OCI-LY7 (cell line): ENCODE results near the gene METRN. TPM values are rescaled to one million over a fixed set of nuclear protein-coding genes. Genes with fewer than 3 reads are reported as not detected.
"Not testable (repeated sequence)": the region's sequence is repeated elsewhere in the genome, so short reads cannot be mapped to it uniquely, and the experiment has no call there.

Source experiments
- BruUV-seq: library from RNA; stranded (reverse); fragments of 400-500 nt; replicated peaks from 2 replicates; lab custom pipeline; 2021; lab: Mats Ljungman, UMichigan
- CTCF ChIA-PET: fragments of 300-600 bp; sonication (Branson Sonifier 250); formaldehyde crosslinking; loops from one replicate; lab custom pipeline; 2022; ENCODE audit warnings: antibody characterized with exemption; ENCODE audit not compliant: unreplicated experiment; lab: Charles Lee
- POLR2A ChIA-PET: fragments of 300-600 bp; sonication (Branson Sonifier 250); formaldehyde crosslinking; loops from one replicate; lab custom pipeline; 2022; ENCODE audit warnings: antibody characterized with exemption; lab: Charles Lee
- DNase-seq: peaks from one replicate; pipeline ENCODE4 v3.0.0-alpha.2; 2015; ENCODE audit warnings: low spot score
- H2AFZ ChIP-seq: fragments of 200-600 bp; sonication (generic), shearing (Covaris generic); 2 replicates; pipeline ENCODE4 v1.6.1; 2014; ENCODE audit warnings: mild to moderate bottlenecking, antibody characterized with exemption, low read length, moderate library complexity
- H3K27ac ChIP-seq: fragments of 200-600 bp; sonication (generic); 2 replicates; pipeline ENCODE4 v1.5.1; 2014; ENCODE audit warnings: mixed run types, low read depth, mild to moderate bottlenecking, moderate library complexity, low read length, inconsistent platforms; ENCODE audit not compliant: poor library complexity, severe bottlenecking
- H3K36me3 ChIP-seq: fragments of 200-600 bp; sonication (generic); 2 replicates; pipeline ENCODE4 v1.6.1; 2014; ENCODE audit warnings: mild to moderate bottlenecking, antibody characterized with exemption, low read length, moderate library complexity, mixed read lengths; ENCODE audit not compliant: insufficient read depth
- H3K4me1 ChIP-seq: fragments of 200-600 bp; sonication (generic); 2 replicates; pipeline ENCODE4 v1.5.1; 2014; ENCODE audit warnings: mild to moderate bottlenecking, low read length; ENCODE audit not compliant: insufficient read depth, poor library complexity, severe bottlenecking
- H3K4me2 ChIP-seq: fragments of 200-600 bp; sonication (generic); 2 replicates; pipeline ENCODE4 v1.6.1; 2014; ENCODE audit warnings: mild to moderate bottlenecking, low read length
- H3K4me3 ChIP-seq: fragments of 200-600 bp; sonication (generic); 2 replicates; pipeline ENCODE4 v1.5.1; 2014; ENCODE audit warnings: mild to moderate bottlenecking, low read depth, low read length; ENCODE audit not compliant: poor library complexity, severe bottlenecking
- H3K79me2 ChIP-seq: fragments of 200-600 bp; sonication (generic); 2 replicates; pipeline ENCODE4 v1.6.1; 2016; ENCODE audit warnings: low read depth, mild to moderate bottlenecking, low read length, moderate library complexity, mixed read lengths; ENCODE audit not compliant: insufficient read depth
- H3K9me2 ChIP-seq: fragments of 200-600 bp; sonication (generic); 2 replicates; pipeline ENCODE4 v1.6.1; 2016; ENCODE audit warnings: mild to moderate bottlenecking, low read length, mixed read lengths; ENCODE audit not compliant: insufficient read depth
- H3K9me3 ChIP-seq: fragments of 200-600 bp; sonication (generic); 2 replicates; pipeline ENCODE4 v1.6.1; 2014; ENCODE audit warnings: mild to moderate bottlenecking, mixed run types, low read length, mixed read lengths
- H4K20me1 ChIP-seq: fragments of 200-600 bp; sonication (generic); 2 replicates; pipeline ENCODE4 v1.6.1; 2014; ENCODE audit warnings: mild to moderate bottlenecking, antibody characterized with exemption, low read length, moderate library complexity, mixed read lengths; ENCODE audit not compliant: insufficient read depth
- EZH2phosphoT487 ChIP-seq: fragments of 200-600 bp; sonication (generic); IDR thresholded peaks from 2 replicates; pipeline ENCODE4 v1.6.1; 2018; ENCODE audit warnings: low read depth, borderline replicate concordance, mild to moderate bottlenecking, mixed run types, antibody characterized with exemption, low read length, moderate library complexity, mixed read lengths
- intact Hi-C: fragments of 100-400 bp; cut with micrococcal nuclease; formaldehyde crosslinking; loops from one replicate; pipeline ENCODE4 v1.10.0; 2022; ENCODE audit not compliant: unreplicated experiment
- total RNA-seq, 2 experiments: library from RNA; depleted of rRNA in 1 of 2; stranded (reverse); fragments of >200 nt in 1 of 2; shearing (Covaris generic) in 1 of 2; gene quantifications; 2 replicates each; pipeline ENCODE4 v1.2.3, GENCODE V29; 2014 to 2022
- TF ChIP-seq, protein P1 (sequence below): fragments of 200-600 bp; sonication (generic); conservative IDR thresholded peaks from 2 replicates; pipeline ENCODE4 v1.5.1; 2014; ENCODE audit warnings: mild to moderate bottlenecking, antibody characterized with exemption, low read length, moderate library complexity, mixed read lengths

METRN gene
- total RNA-seq, 2 experiments from 2014 or later: 14.4 to 15.9 TPM

DNA sequence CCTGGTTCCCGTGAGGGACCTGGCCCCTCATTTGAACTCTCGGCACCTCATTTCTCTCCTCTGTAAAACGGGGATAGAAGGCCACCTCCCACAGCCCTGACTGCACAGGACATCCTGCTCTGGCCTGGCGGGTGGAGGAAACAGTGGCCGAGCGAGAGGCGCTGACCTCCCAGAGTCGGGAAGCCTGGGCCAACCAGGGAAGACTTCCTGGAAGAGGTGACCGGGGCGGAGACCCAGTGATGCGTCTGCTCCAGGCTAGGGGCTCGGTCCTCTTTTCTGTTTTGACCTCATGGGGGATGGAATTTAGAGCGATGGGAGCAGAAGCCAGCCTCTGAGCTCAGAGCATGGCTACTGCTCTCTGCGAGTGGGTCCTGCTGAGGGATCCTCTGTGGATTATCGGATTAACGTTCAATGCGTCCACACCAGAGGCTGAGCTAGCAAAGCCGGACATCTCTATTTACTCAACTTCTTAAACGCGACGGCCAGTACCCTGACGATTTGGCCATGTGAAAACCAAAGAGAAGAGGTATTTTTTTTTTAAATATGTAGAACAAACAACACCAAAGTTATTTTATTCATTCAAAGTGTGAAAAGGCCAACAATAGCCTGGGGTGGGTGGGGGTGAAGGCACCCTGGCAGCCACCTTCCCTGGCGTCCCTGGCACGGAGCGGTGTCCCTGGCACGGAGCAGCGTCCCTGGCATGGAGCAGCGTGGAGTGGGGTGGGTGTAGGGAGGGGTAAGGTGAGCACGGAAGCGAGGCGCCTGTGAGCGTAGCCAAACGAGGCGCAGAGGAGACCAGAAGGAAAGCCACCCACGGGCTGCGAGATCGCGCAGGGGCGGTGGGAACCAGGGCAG lies 36.5 kb downstream of the METRN start:
- no peak for TF ChIP-seq EZH2phosphoT487
- TF ChIP-seq, protein P1, sequence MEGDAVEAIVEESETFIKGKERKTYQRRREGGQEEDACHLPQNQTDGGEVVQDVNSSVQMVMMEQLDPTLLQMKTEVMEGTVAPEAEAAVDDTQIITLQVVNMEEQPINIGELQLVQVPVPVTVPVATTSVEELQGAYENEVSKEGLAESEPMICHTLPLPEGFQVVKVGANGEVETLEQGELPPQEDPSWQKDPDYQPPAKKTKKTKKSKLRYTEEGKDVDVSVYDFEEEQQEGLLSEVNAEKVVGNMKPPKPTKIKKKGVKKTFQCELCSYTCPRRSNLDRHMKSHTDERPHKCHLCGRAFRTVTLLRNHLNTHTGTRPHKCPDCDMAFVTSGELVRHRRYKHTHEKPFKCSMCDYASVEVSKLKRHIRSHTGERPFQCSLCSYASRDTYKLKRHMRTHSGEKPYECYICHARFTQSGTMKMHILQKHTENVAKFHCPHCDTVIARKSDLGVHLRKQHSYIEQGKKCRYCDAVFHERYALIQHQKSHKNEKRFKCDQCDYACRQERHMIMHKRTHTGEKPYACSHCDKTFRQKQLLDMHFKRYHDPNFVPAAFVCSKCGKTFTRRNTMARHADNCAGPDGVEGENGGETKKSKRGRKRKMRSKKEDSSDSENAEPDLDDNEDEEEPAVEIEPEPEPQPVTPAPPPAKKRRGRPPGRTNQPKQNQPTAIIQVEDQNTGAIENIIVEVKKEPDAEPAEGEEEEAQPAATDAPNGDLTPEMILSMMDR: no peak
- Histone ChIP-seq H3K36me3 (no peaks in the 10 kb centered on the region), H3K4me3 (no peak overlapping the region), H4K20me1 (no peaks in the 10 kb centered on the region), H3K4me2 (no peak overlapping the region), H3K27ac (no peak overlapping the region), H3K79me2 (no peaks in the 10 kb centered on the region), H3K4me1 (no peaks in the 10 kb centered on the region), H2AFZ (no peak overlapping the region), H3K9me3 (no peaks in the 10 kb centered on the region), H3K9me2 (no peaks in the 10 kb centered on the region)
- no TSS peak for BruUV-seq
- intact Hi-C loops: no loop called here
- no peak for DNase-seq
- POLR2A ChIA-PET: no interaction called here
- CTCF ChIA-PET: no interaction called here

DNA sequence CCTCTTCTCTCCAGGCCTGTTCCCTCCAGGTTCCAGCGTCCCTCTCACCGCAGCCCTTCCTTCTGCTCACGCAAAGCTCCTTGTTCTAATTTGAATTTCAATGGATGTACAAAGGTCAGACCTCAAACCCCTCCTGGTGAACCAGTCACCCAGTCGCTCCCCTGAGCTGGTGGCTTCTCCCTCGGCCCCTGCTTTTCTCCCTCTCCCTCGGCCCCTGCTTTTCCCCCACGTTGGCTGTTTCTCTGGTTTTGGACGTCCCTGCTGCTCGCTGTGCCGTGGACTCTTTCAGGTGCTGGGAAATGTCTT lies 37.0 kb downstream of the METRN start:
- intact Hi-C loops: no loop called here
- TF ChIP-seq EZH2phosphoT487: no peak
- TF ChIP-seq, protein P1: no peak
- no peaks in the 10 kb centered on the region for H3K9me2 ChIP-seq
- H3K36me3 ChIP-seq: no peaks in the 10 kb centered on the region
- H3K4me3 ChIP-seq: no peak overlapping the region
- H4K20me1 ChIP-seq: no peaks in the 10 kb centered on the region
- H3K27ac ChIP-seq: no peak overlapping the region
- H3K9me3 ChIP-seq: no peaks in the 10 kb centered on the region
- no peak for DNase-seq
- H3K4me1 ChIP-seq: no peaks in the 10 kb centered on the region
- no peak overlapping the region for H2AFZ ChIP-seq
- ChIA-PET CTCF (no interaction called here), POLR2A (no interaction called here)
- H3K79me2 ChIP-seq: no peaks in the 10 kb centered on the region
- H3K4me2 ChIP-seq: no peak overlapping the region
- BruUV-seq: no TSS peak

DNA sequence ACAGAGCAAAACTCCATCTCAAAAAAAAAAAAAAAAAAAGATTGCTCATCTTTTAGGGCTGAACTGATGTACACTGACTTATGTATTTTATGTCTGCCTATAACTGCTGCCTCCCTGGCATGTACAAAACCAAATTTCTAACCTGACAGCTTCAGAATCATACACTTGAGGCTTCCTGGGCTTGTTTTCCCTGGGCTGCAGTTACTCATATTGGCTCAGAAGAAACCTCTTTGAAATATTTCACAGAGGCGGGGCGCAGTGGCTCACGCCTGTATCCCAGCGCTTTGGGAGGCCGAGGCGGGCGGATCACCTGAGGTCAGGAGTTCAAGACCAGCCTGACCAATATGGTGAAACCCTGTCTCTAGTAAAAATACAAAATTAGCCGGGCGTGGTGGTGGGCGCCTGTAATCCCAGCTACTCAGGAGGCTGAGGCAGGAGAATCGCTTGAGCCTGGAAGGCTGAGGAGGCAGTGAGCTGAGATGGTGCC lies 39.2 kb downstream of the METRN start:
- H3K4me1 ChIP-seq, H3K4me2 ChIP-seq, H3K27ac ChIP-seq, H3K36me3 ChIP-seq, POLR2A ChIA-PET, H4K20me1 ChIP-seq, intact Hi-C loops, H2AFZ ChIP-seq, CTCF ChIA-PET, H3K9me3 ChIP-seq, BruUV-seq, H3K9me2 ChIP-seq, H3K4me3 ChIP-seq, DNase-seq, H3K79me2 ChIP-seq: not testable (repeated sequence)
